Prostate gland (tissue), 2 donors: Measurements from ENCODE around the gene LAMB1. TPM values are rescaled to one million over a fixed set of nuclear protein-coding genes. Genes with fewer than 3 reads are reported as not detected.

Experiments used
- DNase-seq: peaks from one replicate; pipeline ENCODE4 v3.0.0-alpha.2; 2019; ENCODE audit warnings: low spot score
- H3K27ac ChIP-seq, 2 donors: fragments of 200-600 bp; sonication (generic); 2 replicates each; pipeline ENCODE4 v1.5.1; 2017 to 2019
- H3K27me3 ChIP-seq: fragments of 200-600 bp; sonication (generic); replicated peaks from 2 replicates; pipeline ENCODE4 v1.5.1; 2019; ENCODE audit not compliant: insufficient read depth
- H3K36me3 ChIP-seq, 2 donors: fragments of 200-600 bp; sonication (generic); 1 replicate in 1 of 2; 2 replicates in 1 of 2; pipeline versions ENCODE4 v1.5.1 to v1.8.1; 2017 to 2019
- H3K4me1 ChIP-seq: fragments of 200-600 bp; sonication (generic); replicated peaks from 2 replicates; pipeline ENCODE4 v1.5.1; 2019
- H3K4me3 ChIP-seq, 2 donors: fragments of 200-600 bp; sonication (generic); 2 replicates each; pipeline ENCODE4 v1.5.1; 2017 to 2019
- H3K9me3 ChIP-seq: fragments of 200-600 bp; sonication (generic); 2 replicates; pipeline ENCODE4 v1.5.1; 2017
- CTCF ChIP-seq, 4 experiments: fragments of 200-600 bp in 2 of 4; fragments of 450-650 bp in 2 of 4; sonication (generic) in 2 of 4; IDR thresholded peaks; 1 replicate in 3 of 4; 2 replicates in 1 of 4; pipeline ENCODE4 v1.5.1; 2016 to 2019; ENCODE audit warnings: antibody characterized with exemption in 4 of 4, mild to moderate bottlenecking in 2 of 4, moderate library complexity in 2 of 4
- POLR2A ChIP-seq: fragments of 450-650 bp; IDR thresholded peaks from one replicate; pipeline ENCODE4 v1.6.1; 2016; ENCODE audit warnings: antibody characterized with exemption, mild to moderate bottlenecking
- POLR2AphosphoS5 ChIP-seq: sonication (generic); formaldehyde crosslinking; IDR thresholded peaks from one replicate; pipeline ENCODE4 v1.6.1; 2017; ENCODE audit warnings: antibody characterized with exemption
- WGBS: methylation state at CpG from one replicate; pipeline ENCODE4 v1.1.5; 2018; 5-methylcytosine and 5-hydroxymethylcytosine counted together
- intact Hi-C: fragments of 100-400 bp; cut with DNase I; formaldehyde crosslinking; loops from one replicate; pipeline ENCODE4 v1.14.2; 2022
- total RNA-seq, 2 donors: library from RNA; depleted of rRNA; stranded (reverse); fragments of >200 nt; gene quantifications; one replicate each; pipeline ENCODE4 v1.1.0, GENCODE V29; 2016

Gene LAMB1
- total RNA-seq, 2 donors from 2014 or later = 15.5 to 64.1 TPM

GRCh38 chr7:107998660-107999480 is 4.1 kb downstream of the LAMB1 start:
- Histone ChIP-seq H3K9me3 (no peaks in the 10 kb centered on the region), H3K27me3 (peaks cover 3% of the 10 kb centered on the region), H3K36me3 (no peaks in the 10 kb centered on the region), H3K4me1 (peaks cover 15% of the 10 kb centered on the region), H3K27ac (no peak overlapping the region), H3K4me3 (no peak overlapping the region)
- 95% methylated on average over 3 of the region's 3 CpGs for WGBS
- TF ChIP-seq POLR2A = no peak
- TF ChIP-seq POLR2AphosphoS5 = no peak
- TF ChIP-seq CTCF (IDR thresholded peaks at IDR 0.05) = no peak
- intact Hi-C loops = no loop called here
- DNase-seq = no peak

DNA sequence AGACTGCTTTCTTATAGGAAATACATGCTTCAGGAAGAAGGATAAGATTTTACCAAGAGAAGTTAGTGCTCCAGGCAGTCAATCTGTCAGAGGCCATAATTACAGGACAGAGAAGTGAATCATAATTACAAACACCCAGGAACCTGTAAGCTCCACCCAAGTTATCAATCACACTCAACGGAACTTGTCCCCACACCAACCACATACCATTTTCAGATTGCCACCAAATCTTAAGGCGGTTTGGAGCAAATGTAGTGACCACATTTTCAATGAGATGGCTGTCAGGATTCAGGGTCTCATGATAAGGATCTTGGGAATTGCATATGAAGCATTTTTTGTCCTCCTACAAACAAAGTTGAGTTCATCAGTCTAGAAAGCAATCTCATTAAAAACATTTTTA is 4.8 kb downstream of the LAMB1 start:
- intact Hi-C loops = no loop called here
- Histone ChIP-seq H3K4me1 (peaks cover 16% of the 10 kb centered on the region), H3K4me3 (no peak overlapping the region), H3K27ac (no peak overlapping the region), H3K36me3 (no peaks in the 10 kb centered on the region), H3K27me3 (peaks cover 3% of the 10 kb centered on the region), H3K9me3 (no peaks in the 10 kb centered on the region)
- WGBS = 89% methylated on average over 2 of the region's 2 CpGs
- TF ChIP-seq POLR2A (no peak), POLR2AphosphoS5 (no peak), CTCF (IDR thresholded peaks at IDR 0.05) (no peak)
- DNase-seq = no peak

DNA sequence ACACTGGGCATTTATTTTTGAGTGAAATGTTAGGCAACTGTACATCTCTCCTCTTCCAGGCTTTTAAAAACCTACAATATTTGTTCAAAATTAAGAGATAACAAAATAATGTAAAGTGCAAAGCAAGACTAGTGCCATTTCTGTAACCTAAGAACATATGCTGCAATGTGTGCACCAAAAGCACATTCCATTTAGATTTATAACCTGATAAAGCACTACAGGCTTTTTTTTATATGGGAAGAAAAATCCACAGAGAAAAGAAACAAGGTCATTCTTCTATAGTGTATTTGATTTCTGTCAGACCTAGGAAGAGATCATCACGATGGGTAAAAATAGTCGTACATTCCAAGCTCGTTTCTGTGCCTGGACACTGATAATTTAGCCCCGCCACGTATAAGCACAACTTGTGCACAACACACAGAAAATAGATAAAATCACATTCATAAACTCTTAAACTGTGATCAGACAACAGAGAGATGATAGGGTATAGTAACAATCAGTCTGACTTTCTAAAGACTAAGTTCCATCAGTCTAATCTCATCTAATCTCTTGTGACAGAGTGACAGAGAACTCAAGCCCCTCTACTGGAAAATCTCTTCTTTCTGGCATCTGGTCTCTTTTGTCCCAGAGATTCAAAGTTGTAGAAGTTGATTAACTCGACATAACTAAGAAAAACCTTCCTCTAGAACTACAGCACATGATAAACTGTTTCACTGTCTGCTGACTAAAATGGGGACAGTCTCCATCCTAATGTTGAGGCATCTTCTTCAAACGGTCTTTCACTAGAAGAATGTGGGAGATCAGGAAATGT is 6.7 kb downstream of the LAMB1 start:
- Histone ChIP-seq H3K4me3 (no peak overlapping the region), H3K4me1 (peaks cover 12% of the 10 kb centered on the region), H3K36me3 (no peaks in the 10 kb centered on the region), H3K27me3 (no peaks in the 10 kb centered on the region), H3K9me3 (no peaks in the 10 kb centered on the region), H3K27ac (no peak overlapping the region)
- no peak for DNase-seq
- 15% methylated on average over 7 of the region's 7 CpGs for WGBS
- intact Hi-C loops = no loop called here
- TF ChIP-seq CTCF (IDR thresholded peaks at IDR 0.05) = no peak
- no peak for TF ChIP-seq POLR2AphosphoS5
- TF ChIP-seq POLR2A = no peak

DNA sequence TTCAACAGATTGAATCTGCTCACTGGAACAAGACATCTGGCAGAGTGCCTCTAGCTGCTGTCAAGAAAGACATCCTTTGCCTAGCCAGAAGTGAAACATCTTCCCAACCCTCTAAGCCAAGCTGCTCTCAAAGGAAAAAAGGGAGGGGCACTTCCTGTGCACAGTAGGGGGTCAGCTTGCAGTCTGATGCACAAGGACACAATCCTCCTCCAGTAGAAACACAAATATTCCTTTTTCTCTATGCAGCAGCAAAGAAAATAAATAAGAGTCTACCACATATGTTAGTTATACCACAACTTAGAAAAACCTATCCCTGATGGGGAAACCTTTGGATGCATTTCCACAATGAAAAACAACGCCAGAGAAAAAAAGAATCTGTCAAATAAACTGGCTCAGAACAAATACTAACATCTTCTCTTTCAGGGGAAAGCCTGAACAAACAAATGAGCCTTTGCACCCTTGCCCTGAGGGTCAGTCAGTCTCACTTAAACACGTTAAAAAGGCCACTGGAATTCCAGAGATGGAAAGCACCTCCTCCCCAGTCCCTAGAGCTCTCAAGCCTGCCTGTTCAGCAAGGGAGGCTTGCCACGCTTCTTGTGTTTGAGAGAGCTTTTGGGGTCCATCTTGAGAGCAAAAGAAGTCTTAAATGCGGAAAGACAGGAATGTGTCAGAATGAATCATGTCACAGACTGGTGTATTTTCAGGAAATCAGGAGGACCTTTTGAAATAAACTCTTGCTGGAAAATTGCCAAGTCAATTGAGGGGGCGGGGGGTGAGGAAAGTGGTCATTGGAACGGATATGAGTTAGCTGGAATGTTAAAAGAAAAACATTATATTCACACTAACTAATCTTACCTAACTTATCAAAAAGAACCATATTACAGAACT is 7.5 kb downstream of the LAMB1 start:
- no peak overlapping the region for H3K27ac ChIP-seq

More for the DNA sequence above, 7.5 kb downstream of the LAMB1 start:
- Histone ChIP-seq H3K9me3 (no peaks in the 10 kb centered on the region), H3K36me3 (no peaks in the 10 kb centered on the region), H3K4me1 (peaks cover 12% of the 10 kb centered on the region), H3K27me3 (no peaks in the 10 kb centered on the region), H3K4me3 (no peak overlapping the region)
- intact Hi-C loops = no loop called here
- no peak for DNase-seq
- TF ChIP-seq POLR2A (no peak), CTCF (IDR thresholded peaks at IDR 0.05) (no peak), POLR2AphosphoS5 (no peak)
- 14% methylated on average over 6 of the region's 6 CpGs for WGBS
